SK-N-SH (cell line): Measurements from ENCODE around the gene GPR173. TPM values are rescaled to one million over a fixed set of nuclear protein-coding genes. Genes with fewer than 3 reads are reported as not detected.

Source experiments
- polyA plus RNA-seq, 3 experiments: library from polyadenylated mRNA; depleted of rRNA; stranded (reverse); fragments of >200 nt; gene quantifications; 2 replicates each; pipeline ENCODE4 v1.2.3, GENCODE V29; 2012
- small RNA-seq, 7 experiments: library from RNA; depleted of rRNA; stranded (forward); fragments of <200 nt; gene quantifications; one replicate each; pipeline ENCODE3, GENCODE V24; 2012

The GPR173 gene
- polyA plus RNA-seq, 1 of the 3 experiments (the other 2 are of a cell fraction), result 5.8 TPM

Small RNA genes lying within 50 kb of the gene (small RNA-seq; reads per million reads assigned to genes)
- gene AL591212.2, result 0 to 1.6 (median 0) reads per million in 7 experiments

Other genes starting within 250 kb of the GPR173 start
- gene XAGE5, start 237.5 kb upstream of the GPR173 start, polyA plus RNA-seq (2012; rRNA removed), result not detected in 2 replicates
- not detected in 2 replicates for gene XAGE3, start 180.7 kb upstream of the GPR173 start, polyA plus RNA-seq (2012; rRNA removed)
- 73.7 and 73.9 TPM in 2 replicates for gene FAM156B, start 151.5 kb upstream of the GPR173 start, polyA plus RNA-seq (2012; rRNA removed)
- gene FAM156A, start 90.3 kb upstream of the GPR173 start, polyA plus RNA-seq (2012; rRNA removed), result 47.2 and 62.5 TPM in 2 replicates
- 26.4 and 32.4 TPM in 2 replicates for gene TSPYL2, start 33.6 kb downstream of the GPR173 start, polyA plus RNA-seq (2012; rRNA removed)
- 2.1 and 3.2 TPM in 2 replicates for gene KANTR, start 45.4 kb downstream of the GPR173 start, polyA plus RNA-seq (2012; rRNA removed)
- 76.6 and 95.4 TPM in 2 replicates for gene KDM5C, start 176.4 kb downstream of the GPR173 start, polyA plus RNA-seq (2012; rRNA removed)
- gene IQSEC2, start 232.8 kb downstream of the GPR173 start, polyA plus RNA-seq (2012; rRNA removed), result 21.3 and 24.7 TPM in 2 replicates